ACHN (cell line): ENCODE data around the gene ATXN2.

Experiments
- DNase-seq: peaks from one replicate; pipeline ENCODE4 v3.0.0-alpha.2; 2015
- in situ Hi-C: cut with HindIII; loops from 2 replicates; pipeline ENCODE4 v1.10.0; 2017; ENCODE audit warnings: low sequenced_read_pairs, low pct_ligation_motif_present, low pct_unique_long_range_greater_than_20kb

The ATXN2 gene

DNA sequence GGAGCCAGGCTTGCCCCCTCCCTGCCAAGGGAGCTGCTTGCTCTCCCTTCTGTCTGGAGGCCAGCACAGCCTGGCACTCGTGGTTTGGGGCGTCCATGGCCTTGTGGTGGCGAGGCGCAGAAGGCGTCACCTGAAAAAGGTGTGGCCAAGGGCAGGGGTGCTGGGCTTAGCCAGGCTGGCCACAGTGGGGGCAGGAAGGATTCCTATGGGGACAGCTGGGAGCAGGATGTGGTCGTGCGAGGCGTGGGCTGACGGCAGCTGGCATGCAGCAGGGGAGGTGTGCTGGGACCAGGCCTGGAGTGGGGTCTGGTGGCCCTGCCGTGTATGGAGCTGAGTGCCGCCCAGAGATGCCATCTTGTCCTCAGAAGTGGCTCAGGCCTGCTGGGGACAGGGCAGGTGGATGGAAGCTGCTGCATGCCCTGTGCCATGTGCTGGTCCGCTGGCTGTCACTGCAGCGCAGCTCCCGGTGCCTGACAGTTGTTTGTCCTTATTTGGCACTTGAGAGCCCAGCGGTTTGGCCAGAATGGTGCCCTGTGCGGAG is 163.4 kb downstream of the ATXN2 start:
- in situ Hi-C loops = no loop called here
- DNase-seq = no peak

- peak; percentile 36 for DNase-seq
- in situ Hi-C loops = no loop called here
Observed at GRCh38 chr12:111434680-111435338, 164.3 kb downstream of the ATXN2 start.

- no peak for DNase-seq
- in situ Hi-C loops = no loop called here
Observed at GRCh38 chr12:111434049-111434448, 165.1 kb downstream of the ATXN2 start.

DNA sequence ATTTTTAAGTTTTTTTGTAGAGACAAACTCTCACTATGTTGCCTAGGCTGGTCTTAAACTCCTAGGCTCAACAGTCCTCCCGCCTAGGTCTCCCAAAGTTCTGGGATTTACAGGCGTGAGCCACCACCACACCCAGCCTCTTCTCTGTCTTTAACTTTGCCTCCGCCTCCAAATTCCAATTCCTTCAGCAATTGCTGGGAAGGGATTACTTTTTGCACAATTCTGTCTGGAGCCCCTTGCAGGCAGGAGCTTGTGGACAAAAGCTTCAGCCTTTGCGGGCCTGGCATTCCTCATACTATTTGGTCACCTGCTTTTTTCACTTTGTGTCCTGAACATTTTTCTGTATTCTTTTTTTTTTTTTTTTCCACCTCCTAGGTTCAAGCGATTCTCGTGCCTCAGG is 167.3 kb downstream of the ATXN2 start:
- in situ Hi-C loops = no loop called here
- DNase-seq = no peak

GRCh38 chr12:111430433-111431353 is 168.4 kb downstream of the ATXN2 start:
- in situ Hi-C loops = no loop called here
- no peak for DNase-seq

DNA sequence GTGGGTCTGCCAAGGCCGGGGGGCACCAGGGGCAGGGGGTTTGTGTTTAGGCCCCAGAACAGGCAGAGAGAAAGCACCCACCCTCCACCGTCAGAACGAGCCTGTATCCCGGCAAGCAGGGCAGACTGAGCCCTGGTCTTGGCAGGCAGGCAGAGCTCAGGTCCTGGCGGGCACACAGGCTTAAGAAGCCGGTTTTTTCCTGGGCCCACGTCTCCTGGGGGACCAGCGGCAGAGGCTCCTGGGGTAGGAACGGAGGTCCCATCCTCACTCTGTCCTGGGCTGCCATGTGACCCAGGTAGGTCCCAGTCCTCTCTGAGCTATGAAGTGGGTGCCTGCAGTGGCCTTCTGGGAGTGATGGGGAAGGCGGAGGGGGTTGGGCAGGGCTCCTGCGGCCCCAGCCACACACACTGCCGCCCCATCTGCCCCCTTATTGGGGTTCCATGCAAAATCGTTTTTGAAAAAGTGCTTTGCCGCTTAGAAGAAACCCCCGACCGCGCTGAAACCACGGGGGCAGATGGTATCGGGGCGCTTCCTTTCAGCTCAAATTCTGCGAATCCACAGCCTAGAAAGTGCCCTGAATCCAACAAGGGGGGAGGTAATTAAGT is 169.2 kb downstream of the ATXN2 start:
- no peak for DNase-seq
- in situ Hi-C loops = no loop called here

GRCh38 chr12:111428728-111429175 is 170.4 kb downstream of the ATXN2 start:
- in situ Hi-C loops = no loop called here
- DNase-seq = no peak

- no peak for DNase-seq
- in situ Hi-C loops = no loop called here
Observed at GRCh38 chr12:111428081-111428727, 170.9 kb downstream of the ATXN2 start.

DNA sequence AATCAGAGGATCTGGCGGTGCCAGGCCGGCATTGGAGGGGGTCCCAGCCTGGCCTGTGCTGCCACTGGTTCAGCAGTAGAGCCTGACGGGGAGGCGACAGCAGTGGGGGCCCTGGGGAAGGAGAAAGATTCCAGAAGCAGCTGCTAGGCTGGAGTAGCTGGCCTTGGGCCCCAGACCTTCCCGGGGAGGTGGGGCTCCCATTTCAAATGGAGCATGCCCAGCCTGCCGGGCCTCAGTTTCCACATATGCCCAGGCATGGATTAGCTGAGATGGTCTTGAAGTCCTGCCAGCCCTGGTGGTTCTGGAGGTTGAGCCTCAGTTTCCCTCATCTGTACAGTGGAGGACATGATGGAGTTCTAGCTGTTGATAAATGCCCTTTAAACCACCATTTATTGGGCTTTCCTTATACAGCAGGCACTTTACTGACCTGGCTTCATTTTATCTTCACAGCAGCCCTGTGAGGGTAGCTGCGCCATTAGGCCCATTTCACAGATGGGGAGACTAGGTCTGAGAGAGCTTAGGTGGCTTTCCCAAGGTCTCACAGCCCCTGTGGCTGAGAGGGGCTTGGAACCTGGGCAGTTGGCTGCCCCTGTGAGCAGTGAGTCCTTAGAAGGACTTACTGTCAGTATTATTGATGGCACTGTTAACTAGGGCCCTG is 171.6 kb downstream of the ATXN2 start:
- in situ Hi-C loops = no loop called here
- DNase-seq = no peak

DNA sequence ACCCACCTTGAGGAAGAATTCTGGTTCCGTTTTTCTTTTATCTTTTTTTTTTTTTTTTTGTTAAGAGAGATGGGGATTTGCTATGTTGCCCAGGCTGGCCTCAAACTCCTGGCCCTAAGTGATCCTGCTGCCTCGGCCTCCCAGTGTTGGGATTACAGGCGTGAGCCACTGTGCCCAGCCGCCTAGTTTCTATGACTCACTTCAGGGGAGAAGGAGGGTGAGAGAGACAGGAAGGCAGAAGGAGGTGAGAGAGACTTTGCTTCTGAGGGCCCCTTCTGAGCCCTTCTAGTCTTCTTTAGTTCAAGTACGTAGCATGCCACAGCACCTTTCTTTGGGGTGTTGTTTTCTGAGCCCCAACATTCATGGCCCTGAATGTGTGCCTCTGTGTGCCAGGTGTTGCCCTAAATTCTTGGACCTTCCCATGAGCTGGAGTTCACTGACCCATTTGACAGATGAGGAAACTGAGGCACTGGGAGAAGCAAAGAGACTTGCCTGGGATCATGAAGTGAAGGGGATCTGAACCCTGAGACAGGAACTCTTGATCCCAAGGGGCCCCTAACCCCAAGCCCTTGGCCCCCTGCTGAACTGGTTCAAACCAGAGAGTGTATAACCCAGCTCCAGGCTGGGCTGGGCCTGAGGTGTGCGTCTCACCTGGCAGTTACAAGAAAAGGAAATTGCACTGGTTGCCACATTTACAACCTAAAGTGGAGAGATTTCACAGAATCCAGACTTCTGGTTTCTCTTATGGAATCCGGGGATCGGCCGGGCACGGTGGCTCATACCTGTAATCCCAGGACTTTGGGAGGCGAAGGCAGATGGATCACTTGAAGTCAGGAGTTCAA is 172.6 kb downstream of the ATXN2 start:
- in situ Hi-C loops = no loop called here
- DNase-seq = no peak

GRCh38 chr12:111425655-111426054 is 173.5 kb downstream of the ATXN2 start:
- in situ Hi-C loops = no loop called here
- DNase-seq = no peak

DNA sequence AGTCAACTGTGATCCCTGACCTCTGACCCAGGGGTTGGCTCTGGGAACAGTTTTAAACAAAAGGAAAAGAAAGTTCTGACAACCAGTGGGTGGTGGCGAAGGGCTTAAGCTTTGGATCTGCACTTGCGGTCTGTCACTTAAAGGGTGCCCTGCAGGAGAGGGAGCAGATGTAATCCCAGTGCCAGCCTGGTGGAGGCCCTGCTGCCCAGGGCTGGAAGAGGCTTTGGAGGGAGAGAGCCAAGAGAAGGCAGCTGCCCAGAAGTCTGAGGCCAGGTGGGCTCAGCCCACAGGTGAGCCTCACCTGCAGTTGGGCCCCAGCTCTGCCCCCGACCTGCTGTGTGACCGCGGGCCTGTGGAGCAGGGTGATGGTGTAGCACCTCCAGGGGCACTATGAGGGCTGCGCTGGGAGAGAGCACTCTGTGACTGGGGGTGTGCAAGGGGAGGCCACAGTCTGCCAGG is 174.3 kb downstream of the ATXN2 start:
- in situ Hi-C loops = no loop called here
- DNase-seq = no peak

- in situ Hi-C loops = no loop called here
- DNase-seq = no peak
Observed at GRCh38 chr12:111424189-111424792, 174.8 kb downstream of the ATXN2 start.

- no peak for DNase-seq
- in situ Hi-C loops = no loop called here
Observed at GRCh38 chr12:111420494-111420893, 178.6 kb downstream of the ATXN2 start.

- in situ Hi-C loops = no loop called here
- DNase-seq = no peak
Observed at GRCh38 chr12:111419784-111420183, 179.3 kb downstream of the ATXN2 start.

DNA sequence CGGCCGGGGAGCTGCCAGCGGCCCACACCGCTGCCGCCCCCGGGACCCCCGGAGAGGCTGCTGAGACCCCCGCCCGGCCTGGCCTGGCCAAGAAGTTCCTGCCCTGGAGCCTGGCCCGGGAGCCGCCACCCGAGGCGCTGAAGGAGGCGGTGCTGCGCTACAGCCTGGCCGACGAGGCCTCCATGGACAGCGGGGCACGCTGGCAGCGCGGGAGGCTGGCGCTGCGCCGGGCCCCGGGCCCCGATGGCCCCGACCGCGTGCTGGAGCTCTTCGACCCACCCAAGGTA is 180.6 kb downstream of the ATXN2 start:
- DNase-seq = no peak
- in situ Hi-C loops = no loop called here
